ENCODE measurements around the gene EFCAB6. TPM values are rescaled to one million over a fixed set of nuclear protein-coding genes. Genes with fewer than 3 reads are reported as not detected.

The EFCAB6 gene
- total and polyA plus RNA-seq, 2 donors (not counting 3 experiments of a cell fraction or from before 2014, with no cell fraction given): 0.07 to 0.31 TPM

DNA sequence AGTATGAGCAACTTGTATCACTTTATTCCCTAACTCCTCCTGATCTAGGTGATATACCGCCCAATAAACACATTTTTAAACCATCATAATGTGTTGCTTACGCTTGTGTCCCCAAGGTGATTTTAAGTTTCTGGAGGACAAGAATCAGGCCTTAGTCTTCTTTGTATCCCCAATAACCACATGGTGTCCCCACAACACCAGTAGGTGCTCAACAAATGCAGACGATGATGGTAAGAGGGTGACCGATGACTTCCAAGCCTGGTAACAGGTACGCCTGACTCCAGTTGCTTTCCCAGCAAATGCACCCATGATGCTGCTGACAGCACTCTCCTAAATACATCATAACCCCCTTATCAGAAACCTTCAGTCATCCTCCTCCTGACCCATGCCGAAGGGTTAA lies 64.2 kb downstream of the EFCAB6 start:
- H3K4me1 ChIP-seq (ENCODE audit: control insufficient read depth, extremely low read depth, insufficient read depth, low read length): no peaks in the 10 kb centered on the region
- ChIA-PET POLR2A (no interaction called here), CTCF (no interaction called here)
- H3K36me3 ChIP-seq (ENCODE audit: control insufficient read depth in 2 of 2, extremely low read depth in 1 of 2, insufficient read depth in 2 of 2, low read length in 2 of 2): no peaks in the 10 kb centered on the region
- H4K20me1 ChIP-seq (replicated peaks; ENCODE audit: control insufficient read depth, extremely low read depth, insufficient read depth, low read length): no peaks in the 10 kb centered on the region
- H3K27ac ChIP-seq (ENCODE audit: insufficient read depth, low read depth, low read length): no peak overlapping the region
- H3K4me3 ChIP-seq (replicated peaks in 1 of 3; ENCODE audit: insufficient read depth in 1 of 3, low read depth in 1 of 3, low read length in 3 of 3): no peak overlapping the region
- DNase-seq (ENCODE audit: low read depth, low spot score) (no peak), FAIRE-seq (no peak)
- no peak overlapping the region for H3K9ac ChIP-seq (replicated peaks; ENCODE audit: extremely low read depth, insufficient read depth, low read length)
- H3K79me2 ChIP-seq (ENCODE audit: control insufficient read depth, insufficient read depth, low read length): no peaks in the 10 kb centered on the region
- dilution Hi-C loops (cut with MboI; ENCODE audit: extremely low pct_ligation_motif_present, low sequenced_read_pairs) (no loop called here), intact Hi-C loops (cut with micrococcal nuclease) (no loop called here)
- H3K9me1 ChIP-seq (replicated peaks; ENCODE audit: control insufficient read depth, extremely low read depth, insufficient read depth, low read length): no peaks in the 10 kb centered on the region
- no peak overlapping the region for H3K4me2 ChIP-seq (ENCODE audit: insufficient read depth, low read length)
- H2AFZ ChIP-seq (ENCODE audit: low read depth, low read length): no peak overlapping the region
- H3K9me3 ChIP-seq (replicated peaks; ENCODE audit: control insufficient read depth, insufficient read depth, low read length): no peaks in the 10 kb centered on the region
- no peak for TF ChIP-seq POLR2A (IDR thresholded peaks at IDR 0.05; ENCODE audit: low read depth, low read length)
- BruUV-seq (replicated peaks): no TSS peak
- H3K27me3 ChIP-seq (ENCODE audit: control insufficient read depth in 2 of 2, insufficient read depth in 2 of 2, low read length in 2 of 2): no peaks in the 10 kb centered on the region

GRCh38 chr22:43747058-43747457 lies 65.0 kb downstream of the EFCAB6 start:
- H3K27ac ChIP-seq (ENCODE audit: insufficient read depth, low read depth, low read length): no peak overlapping the region
- H4K20me1 ChIP-seq (replicated peaks; ENCODE audit: control insufficient read depth, extremely low read depth, insufficient read depth, low read length): no peaks in the 10 kb centered on the region
- ChIA-PET POLR2A (no interaction called here), CTCF (no interaction called here)
- no peaks in the 10 kb centered on the region for H3K4me1 ChIP-seq (ENCODE audit: control insufficient read depth, extremely low read depth, insufficient read depth, low read length)
- no peak for DNase-seq (ENCODE audit: low read depth, low spot score)
- no peak for FAIRE-seq
- H3K27me3 ChIP-seq (ENCODE audit: control insufficient read depth in 2 of 2, insufficient read depth in 2 of 2, low read length in 2 of 2): no peaks in the 10 kb centered on the region
- BruUV-seq (replicated peaks): no TSS peak
- no peaks in the 10 kb centered on the region for H3K9me1 ChIP-seq (replicated peaks; ENCODE audit: control insufficient read depth, extremely low read depth, insufficient read depth, low read length)
- no peak overlapping the region for H3K9ac ChIP-seq (replicated peaks; ENCODE audit: extremely low read depth, insufficient read depth, low read length)
- no peaks in the 10 kb centered on the region for H3K36me3 ChIP-seq (ENCODE audit: control insufficient read depth in 2 of 2, extremely low read depth in 1 of 2, insufficient read depth in 2 of 2, low read length in 2 of 2)
- intact Hi-C loops (cut with micrococcal nuclease) (no loop called here), dilution Hi-C loops (cut with MboI; ENCODE audit: extremely low pct_ligation_motif_present, low sequenced_read_pairs) (no loop called here)
- no peaks in the 10 kb centered on the region for H3K79me2 ChIP-seq (ENCODE audit: control insufficient read depth, insufficient read depth, low read length)
- H3K4me3 ChIP-seq (replicated peaks in 1 of 3; ENCODE audit: insufficient read depth in 1 of 3, low read depth in 1 of 3, low read length in 3 of 3): no peak overlapping the region
- no peak overlapping the region for H3K4me2 ChIP-seq (ENCODE audit: insufficient read depth, low read length)
- no peaks in the 10 kb centered on the region for H3K9me3 ChIP-seq (replicated peaks; ENCODE audit: control insufficient read depth, insufficient read depth, low read length)
- no peak overlapping the region for H2AFZ ChIP-seq (ENCODE audit: low read depth, low read length)
- TF ChIP-seq, protein P1, sequence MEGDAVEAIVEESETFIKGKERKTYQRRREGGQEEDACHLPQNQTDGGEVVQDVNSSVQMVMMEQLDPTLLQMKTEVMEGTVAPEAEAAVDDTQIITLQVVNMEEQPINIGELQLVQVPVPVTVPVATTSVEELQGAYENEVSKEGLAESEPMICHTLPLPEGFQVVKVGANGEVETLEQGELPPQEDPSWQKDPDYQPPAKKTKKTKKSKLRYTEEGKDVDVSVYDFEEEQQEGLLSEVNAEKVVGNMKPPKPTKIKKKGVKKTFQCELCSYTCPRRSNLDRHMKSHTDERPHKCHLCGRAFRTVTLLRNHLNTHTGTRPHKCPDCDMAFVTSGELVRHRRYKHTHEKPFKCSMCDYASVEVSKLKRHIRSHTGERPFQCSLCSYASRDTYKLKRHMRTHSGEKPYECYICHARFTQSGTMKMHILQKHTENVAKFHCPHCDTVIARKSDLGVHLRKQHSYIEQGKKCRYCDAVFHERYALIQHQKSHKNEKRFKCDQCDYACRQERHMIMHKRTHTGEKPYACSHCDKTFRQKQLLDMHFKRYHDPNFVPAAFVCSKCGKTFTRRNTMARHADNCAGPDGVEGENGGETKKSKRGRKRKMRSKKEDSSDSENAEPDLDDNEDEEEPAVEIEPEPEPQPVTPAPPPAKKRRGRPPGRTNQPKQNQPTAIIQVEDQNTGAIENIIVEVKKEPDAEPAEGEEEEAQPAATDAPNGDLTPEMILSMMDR (IDR thresholded peaks at IDR 0.05; ENCODE audit: extremely low read depth in 1 of 2, insufficient read depth in 1 of 2, low read depth in 1 of 2, low read length in 2 of 2): no peak
- no peak for TF ChIP-seq JUN (IDR thresholded peaks at IDR 0.05; ENCODE audit: borderline replicate concordance, insufficient read depth, insufficient read length, low read depth)
- TF ChIP-seq FOS (IDR thresholded peaks at IDR 0.05; ENCODE audit: borderline replicate concordance, insufficient read depth, low read length): no peak
- no peak for TF ChIP-seq MAX (IDR thresholded peaks at IDR 0.05; ENCODE audit: insufficient read depth, insufficient read length)
- no peak for TF ChIP-seq POLR2AphosphoS5 (IDR thresholded peaks at IDR 0.05; ENCODE audit: insufficient read depth, low read depth, low read length)
- no peak for TF ChIP-seq POLR2A (IDR thresholded peaks at IDR 0.05; ENCODE audit: low read depth, low read length)
- TF ChIP-seq GATA2 (IDR thresholded peaks at IDR 0.05; ENCODE audit: insufficient read depth, insufficient read length, low read depth, low read length): no peak
- no peak for TF ChIP-seq MYC (IDR thresholded peaks at IDR 0.05; ENCODE audit: low read depth, low read length)
- no peak for TF ChIP-seq EZH2 (IDR thresholded peaks at IDR 0.05; ENCODE audit: borderline replicate concordance, low read depth, low read length, severe bottlenecking)

Measured in endothelial cell of umbilical vein (primary cell).